Fibroblast of peridontal ligament (primary cell): ENCODE data around the gene TMEM198.
A peak's percentile ranks its signal among the peaks of the same experiment; 100 is the strongest.

Experiments used
- DNase-seq: peaks from one replicate; pipeline ENCODE4 v3.0.0-alpha.2; 2010; ENCODE audit errors: extremely low read depth

The TMEM198 gene

GRCh38 chr2:219545295-219545942, 1.6 kb downstream of the TMEM198 start:
- no peak for DNase-seq

- no peak for DNase-seq
Measured at GRCh38 chr2:219545943-219546352, 2.1 kb downstream of the TMEM198 start.

- no peak for DNase-seq
Measured at GRCh38 chr2:219547621-219548020, 3.8 kb downstream of the TMEM198 start.

- no peak for DNase-seq
Measured at GRCh38 chr2:219548990-219549389, 5.2 kb downstream of the TMEM198 start.

GRCh38 chr2:219549619-219550018, 5.8 kb downstream of the TMEM198 start:
- no peak for DNase-seq

- peak; percentile 37 for DNase-seq
Measured at GRCh38 chr2:219551441-219552381, 7.9 kb downstream of the TMEM198 start.

- peak; percentile 61 for DNase-seq
Measured at GRCh38 chr2:219552382-219553167, 8.7 kb downstream of the TMEM198 start.

- DNase-seq, result no peak
Measured at GRCh38 chr2:219553168-219553417, 9.3 kb downstream of the TMEM198 start.

- DNase-seq, result no peak
Measured at GRCh38 chr2:219553463-219553963, 9.7 kb downstream of the TMEM198 start.

GRCh38 chr2:219554350-219554749, 10.5 kb downstream of the TMEM198 start:
- DNase-seq, result no peak

- DNase-seq, result no peak
Measured at GRCh38 chr2:219555956-219556355, 12.1 kb downstream of the TMEM198 start.

GRCh38 chr2:219556413-219556812, 12.6 kb downstream of the TMEM198 start:
- no peak for DNase-seq

- no peak for DNase-seq
Measured at GRCh38 chr2:219557320-219557719, 13.5 kb downstream of the TMEM198 start.

GRCh38 chr2:219557791-219558785, 14.3 kb downstream of the TMEM198 start:
- DNase-seq, result no peak

GRCh38 chr2:219559156-219559915, 15.5 kb downstream of the TMEM198 start:
- DNase-seq, result no peak

GRCh38 chr2:219560037-219560892, 16.4 kb downstream of the TMEM198 start:
- no peak for DNase-seq

- DNase-seq, result no peak
Measured at GRCh38 chr2:219560893-219561178, 17.0 kb downstream of the TMEM198 start.

- no peak for DNase-seq
Measured at GRCh38 chr2:219561179-219562048, 17.6 kb downstream of the TMEM198 start.
